GM12864 (cell line): ENCODE measurements around the gene TIGD1.
"Not testable (repeated sequence)": the region's sequence is repeated elsewhere in the genome, so short reads cannot be mapped to it uniquely, and the experiment has no call there.

Experiments used
- DNase-seq: peaks from one replicate; pipeline ENCODE4 v3.0.0-alpha.2; 2011; ENCODE audit warnings: low read depth
- H3K4me3 ChIP-seq: 2 replicates; pipeline ENCODE4 v1.5.1; 2011; ENCODE audit warnings: mild to moderate bottlenecking, low read depth, low read length, control low read depth
- TF ChIP-seq, protein P1 (sequence below): IDR thresholded peaks from 2 replicates; pipeline ENCODE4 v1.5.1; 2011; ENCODE audit warnings: low read depth, mild to moderate bottlenecking, moderate library complexity, low read length, control low read depth, inconsistent platforms; ENCODE audit errors: missing control alignments

Gene TIGD1

GRCh38 chr2:232571026-232571474, 20.7 kb upstream of the TIGD1 start:
- no peak overlapping the region for H3K4me3 ChIP-seq
- DNase-seq, result no peak
- TF ChIP-seq, protein P1, sequence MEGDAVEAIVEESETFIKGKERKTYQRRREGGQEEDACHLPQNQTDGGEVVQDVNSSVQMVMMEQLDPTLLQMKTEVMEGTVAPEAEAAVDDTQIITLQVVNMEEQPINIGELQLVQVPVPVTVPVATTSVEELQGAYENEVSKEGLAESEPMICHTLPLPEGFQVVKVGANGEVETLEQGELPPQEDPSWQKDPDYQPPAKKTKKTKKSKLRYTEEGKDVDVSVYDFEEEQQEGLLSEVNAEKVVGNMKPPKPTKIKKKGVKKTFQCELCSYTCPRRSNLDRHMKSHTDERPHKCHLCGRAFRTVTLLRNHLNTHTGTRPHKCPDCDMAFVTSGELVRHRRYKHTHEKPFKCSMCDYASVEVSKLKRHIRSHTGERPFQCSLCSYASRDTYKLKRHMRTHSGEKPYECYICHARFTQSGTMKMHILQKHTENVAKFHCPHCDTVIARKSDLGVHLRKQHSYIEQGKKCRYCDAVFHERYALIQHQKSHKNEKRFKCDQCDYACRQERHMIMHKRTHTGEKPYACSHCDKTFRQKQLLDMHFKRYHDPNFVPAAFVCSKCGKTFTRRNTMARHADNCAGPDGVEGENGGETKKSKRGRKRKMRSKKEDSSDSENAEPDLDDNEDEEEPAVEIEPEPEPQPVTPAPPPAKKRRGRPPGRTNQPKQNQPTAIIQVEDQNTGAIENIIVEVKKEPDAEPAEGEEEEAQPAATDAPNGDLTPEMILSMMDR, result no peak

DNA sequence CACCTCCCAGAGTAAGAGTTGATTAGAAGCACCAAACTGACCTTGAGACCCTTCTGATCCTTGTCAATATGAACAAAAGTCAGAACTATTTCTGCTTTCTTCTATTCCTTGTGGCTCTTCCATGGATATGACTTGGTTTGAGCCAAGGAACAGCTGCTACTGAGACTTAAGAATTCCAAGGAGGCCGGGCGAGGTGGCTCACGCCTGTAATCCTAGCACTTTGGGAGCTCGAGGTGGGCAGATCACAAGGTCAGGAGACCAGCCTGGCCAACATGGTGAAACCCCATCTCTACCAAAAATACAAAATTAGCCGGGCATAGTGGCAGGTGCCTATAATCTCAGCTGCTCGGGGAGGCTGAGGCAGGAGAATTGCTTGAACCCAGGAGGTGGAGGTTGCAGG, 20.1 kb upstream of the TIGD1 start:
- DNase-seq, H3K4me3 ChIP-seq: not testable (repeated sequence)

DNA sequence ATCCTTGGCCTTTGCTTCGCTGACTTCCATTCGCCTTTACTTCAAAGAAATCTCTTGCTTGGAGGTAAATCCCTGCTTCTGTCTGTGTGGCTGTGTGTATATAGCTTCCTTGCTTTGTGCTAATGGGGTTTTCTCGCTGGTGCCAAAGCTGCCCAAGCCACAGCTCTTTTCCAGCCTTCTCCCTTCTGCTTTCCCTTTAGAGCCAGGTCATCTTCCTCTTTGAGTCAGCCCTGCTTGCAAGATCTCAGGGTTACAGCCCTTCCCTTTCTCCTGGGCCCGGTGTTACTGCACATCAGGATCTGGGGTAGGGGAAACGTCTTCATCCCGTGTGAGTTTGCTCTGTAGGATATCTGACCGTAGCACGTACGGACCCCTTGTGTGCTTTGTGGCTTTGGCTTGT, 19.2 kb upstream of the TIGD1 start:
- no peak for DNase-seq
- no peak overlapping the region for H3K4me3 ChIP-seq
- TF ChIP-seq, protein P1, result no peak

DNA sequence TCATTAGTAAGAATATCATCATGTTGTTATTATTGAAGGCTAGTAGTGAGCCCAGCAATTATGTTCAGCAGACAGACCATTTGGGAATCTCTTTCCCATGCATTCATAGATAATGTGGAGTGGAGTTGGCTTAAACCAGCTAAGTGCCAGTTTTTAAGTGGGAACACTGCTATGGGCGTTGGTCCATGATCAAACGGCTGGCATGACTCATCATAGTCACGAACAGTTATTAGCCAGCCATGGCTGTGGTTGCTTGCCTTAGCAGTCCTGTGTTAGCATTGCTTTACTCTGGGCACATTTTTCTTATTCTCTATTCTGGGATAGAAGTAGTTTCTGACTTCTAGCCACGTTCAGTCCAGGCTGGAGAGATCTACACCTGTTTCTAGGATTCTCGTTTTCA, 17.8 kb upstream of the TIGD1 start:
- TF ChIP-seq, protein P1, result no peak
- no peak overlapping the region for H3K4me3 ChIP-seq
- DNase-seq, result no peak

DNA sequence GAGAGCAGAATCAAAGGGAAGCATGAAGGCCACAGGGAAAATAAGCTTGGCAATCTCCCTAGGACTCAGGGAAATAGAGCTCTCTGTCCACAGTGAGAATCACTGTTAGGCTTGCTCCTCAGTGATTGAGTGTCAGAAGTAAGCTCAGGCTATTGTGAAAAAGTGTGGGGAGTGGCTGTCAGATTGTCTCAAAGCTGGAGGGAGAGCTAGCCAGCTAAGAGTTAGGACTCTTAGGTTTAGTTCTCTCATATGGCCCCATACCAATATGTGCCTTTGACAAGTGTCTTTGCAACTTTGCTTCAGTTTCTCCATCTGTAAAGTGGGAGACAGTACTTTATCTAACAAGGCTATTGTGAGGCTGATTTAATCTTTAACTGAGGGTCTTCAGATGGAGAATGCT, 17.4 kb upstream of the TIGD1 start:
- H3K4me3 ChIP-seq, result no peak overlapping the region
- no peak for DNase-seq
- TF ChIP-seq, protein P1, result no peak

DNA sequence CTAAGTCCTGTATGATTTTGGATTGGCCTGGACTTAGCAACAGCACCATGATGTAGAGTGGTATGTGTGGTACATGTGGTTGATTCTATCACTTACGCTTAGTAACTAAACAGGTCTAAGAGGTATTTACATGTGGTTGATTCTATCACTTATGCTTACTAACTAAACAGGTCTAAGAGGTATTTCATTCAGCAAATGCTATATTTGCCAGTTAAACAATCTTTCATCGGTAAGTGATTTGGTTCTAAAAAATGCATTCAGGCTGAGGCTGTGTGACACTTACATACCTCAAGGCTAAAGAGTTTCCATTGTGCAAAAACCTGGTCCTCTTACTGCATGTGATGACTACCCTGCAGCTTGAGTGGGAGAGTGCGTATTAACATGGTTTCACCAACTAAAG, 13.2 kb upstream of the TIGD1 start:
- TF ChIP-seq, protein P1, result no peak
- H3K4me3 ChIP-seq, result no peak overlapping the region
- no peak for DNase-seq

DNA sequence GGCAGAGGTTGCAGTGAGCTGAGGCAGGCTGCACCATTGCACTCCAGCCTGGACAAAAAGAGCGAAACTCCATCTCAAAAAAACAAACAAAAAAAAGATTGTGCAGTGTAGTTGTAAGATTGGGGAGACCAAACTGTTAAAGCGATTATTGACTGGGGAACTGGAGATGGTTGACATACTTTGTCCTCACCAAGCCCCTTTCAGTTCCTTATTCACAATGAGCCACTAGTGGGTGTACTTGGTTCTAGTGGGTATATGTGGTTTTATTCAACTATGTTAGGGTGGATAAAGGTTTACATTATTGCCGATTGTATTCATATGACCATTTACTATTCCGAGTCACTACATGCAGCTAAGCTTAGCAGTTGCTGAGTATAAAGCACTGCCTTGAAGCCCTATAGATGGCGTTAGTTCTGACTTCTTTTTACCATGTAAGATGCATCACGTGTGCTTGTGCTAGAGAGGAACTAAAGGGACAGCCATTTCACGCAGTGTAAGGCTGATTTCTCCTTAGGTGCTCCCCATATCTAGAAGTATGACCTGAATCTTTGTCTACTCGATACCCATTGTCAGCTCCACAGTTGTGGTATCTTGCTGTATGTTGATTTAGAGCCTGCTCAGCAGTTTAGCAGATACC, 12.3 kb upstream of the TIGD1 start:
- no peak for DNase-seq
- no peak overlapping the region for H3K4me3 ChIP-seq
- TF ChIP-seq, protein P1, result no peak
